ENCODE results near the gene RNF214. TPM values are rescaled to one million over a fixed set of nuclear protein-coding genes. Genes with fewer than 3 reads are reported as not detected.
A peak's percentile ranks its signal among the peaks of the same experiment; 100 is the strongest.

The RNF214 gene
- polyA plus RNA-seq, 3 donors, result 30.7 to 36.4 (median 34.9) TPM

GRCh38 chr11:117279711-117280376, 47.4 kb downstream of the RNF214 start:
- no peak for DNase-seq

GRCh38 chr11:117281159-117281558, 48.7 kb downstream of the RNF214 start:
- no peak for DNase-seq

- no peak for DNase-seq
Observed at GRCh38 chr11:117281869-117282268, 49.4 kb downstream of the RNF214 start.

GRCh38 chr11:117282956-117283355, 50.5 kb downstream of the RNF214 start:
- no peak for DNase-seq

GRCh38 chr11:117284053-117284452, 51.6 kb downstream of the RNF214 start:
- no peak for DNase-seq

- no peak for DNase-seq
Observed at GRCh38 chr11:117286588-117286987, 54.1 kb downstream of the RNF214 start.

- no peak for DNase-seq
Observed at GRCh38 chr11:117287668-117288067, 55.2 kb downstream of the RNF214 start.

- DNase-seq, result no peak
Observed at GRCh38 chr11:117289795-117290194, 57.3 kb downstream of the RNF214 start.

- DNase-seq, result no peak
Observed at GRCh38 chr11:117290809-117291396, 58.4 kb downstream of the RNF214 start, which contains the start of gene BACE1-AS. Gene BACE1-AS, plus strand, starts transcription at chr11:117291346.

- DNase-seq, result no peak
Observed at GRCh38 chr11:117292616-117293015, 60.1 kb downstream of the RNF214 start.

- DNase-seq, result no peak
Observed at GRCh38 chr11:117295438-117296137, 63.1 kb downstream of the RNF214 start.

- no peak for DNase-seq
Observed at GRCh38 chr11:117296881-117297280, 64.4 kb downstream of the RNF214 start.

- no peak for DNase-seq
Observed at GRCh38 chr11:117298195-117298594, 65.7 kb downstream of the RNF214 start.

- DNase-seq, result peak; percentile 24
Observed at GRCh38 chr11:117299351-117300282, 67.1 kb downstream of the RNF214 start.

GRCh38 chr11:117300283-117300663, 67.8 kb downstream of the RNF214 start:
- peak; percentile 78 for DNase-seq

- peak; percentile 77 for DNase-seq
Observed at GRCh38 chr11:117300773-117301172, 68.3 kb downstream of the RNF214 start.

GRCh38 chr11:117302228-117302627, 69.8 kb downstream of the RNF214 start:
- no peak for DNase-seq

GRCh38 chr11:117303101-117303500, 70.6 kb downstream of the RNF214 start:
- no peak for DNase-seq

GRCh38 chr11:117303646-117304315, 71.3 kb downstream of the RNF214 start:
- DNase-seq, result no peak

GRCh38 chr11:117305145-117305544, 72.7 kb downstream of the RNF214 start:
- DNase-seq, result no peak

GRCh38 chr11:117309310-117309709, 76.8 kb downstream of the RNF214 start:
- DNase-seq, result no peak

Measured in renal pelvis (tissue), 4 donors.